Measurements from ENCODE around the gene PAWR. TPM values are rescaled to one million over a fixed set of nuclear protein-coding genes. Genes with fewer than 3 reads are reported as not detected.
"Not testable (repeated sequence)": the region's sequence is repeated elsewhere in the genome, so short reads cannot be mapped to it uniquely, and the experiment has no call there.

PAWR gene
- total RNA-seq, 2 donors from 2014 or later: 23.7 to 26.1 TPM

DNA sequence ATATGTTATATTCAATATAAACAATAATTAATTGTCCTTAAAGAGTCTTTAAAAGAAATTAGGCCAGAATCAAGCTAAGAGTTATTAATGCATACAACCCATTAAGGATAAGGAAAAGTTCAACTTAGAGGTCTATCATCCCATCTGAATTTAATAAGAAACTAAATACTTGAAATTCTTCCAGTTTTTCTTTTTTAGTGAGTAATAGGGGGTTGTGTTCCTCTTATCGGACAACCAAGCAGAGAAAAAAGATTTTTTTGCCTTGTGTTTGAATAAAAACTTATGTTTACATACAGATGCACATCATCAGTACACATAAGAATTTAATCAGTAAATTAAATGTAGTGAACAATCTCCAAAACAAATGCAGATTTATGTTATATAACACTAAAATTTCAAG lies 32.5 kb downstream of the PAWR start:
- DNase-seq (no peak), ATAC-seq (no peak)
- intact Hi-C loops (cut with DNase I): no loop called here

DNA sequence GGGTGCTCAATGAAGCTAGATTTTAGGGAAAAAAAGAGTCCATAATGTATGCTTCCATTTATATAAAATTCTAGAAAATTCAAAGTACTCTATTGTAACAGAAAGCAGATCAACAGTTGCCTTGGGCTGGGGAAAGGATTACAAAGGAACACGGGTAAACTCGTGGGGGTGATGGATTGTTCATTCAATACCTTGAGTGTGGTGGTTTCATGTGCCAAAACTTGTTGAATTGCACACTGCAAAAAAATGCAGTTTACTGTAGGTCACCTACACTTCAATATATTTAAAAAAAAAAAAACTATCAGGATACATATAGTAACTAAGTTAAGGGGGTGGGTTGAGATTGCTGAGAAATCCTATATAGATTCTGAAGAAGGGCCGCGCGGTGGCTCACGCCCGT lies 33.6 kb downstream of the PAWR start:
- ATAC-seq: no peak
- intact Hi-C loops (cut with DNase I): no loop called here
- no peak for DNase-seq

DNA sequence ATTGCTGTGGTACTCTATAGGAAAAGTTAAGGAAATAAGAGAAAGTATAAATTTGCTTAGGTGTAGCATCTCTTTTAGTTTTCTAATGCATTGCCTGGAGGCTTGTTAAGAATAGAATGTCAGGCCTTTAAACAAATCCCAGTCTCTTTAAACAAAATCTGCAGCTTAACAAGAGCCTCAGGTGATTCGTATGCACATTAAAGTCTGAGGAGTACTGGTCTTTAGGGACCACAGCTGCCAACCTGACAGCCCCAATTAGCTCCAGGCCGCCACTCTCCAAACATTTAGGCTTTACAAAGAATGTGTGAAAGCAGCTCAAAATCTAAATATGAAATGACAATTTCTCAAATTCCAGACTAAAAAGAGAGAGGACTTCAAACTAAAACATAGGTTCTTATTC lies 35.7 kb downstream of the PAWR start:
- intact Hi-C loops (cut with DNase I): no loop called here
- DNase-seq: no peak

DNA sequence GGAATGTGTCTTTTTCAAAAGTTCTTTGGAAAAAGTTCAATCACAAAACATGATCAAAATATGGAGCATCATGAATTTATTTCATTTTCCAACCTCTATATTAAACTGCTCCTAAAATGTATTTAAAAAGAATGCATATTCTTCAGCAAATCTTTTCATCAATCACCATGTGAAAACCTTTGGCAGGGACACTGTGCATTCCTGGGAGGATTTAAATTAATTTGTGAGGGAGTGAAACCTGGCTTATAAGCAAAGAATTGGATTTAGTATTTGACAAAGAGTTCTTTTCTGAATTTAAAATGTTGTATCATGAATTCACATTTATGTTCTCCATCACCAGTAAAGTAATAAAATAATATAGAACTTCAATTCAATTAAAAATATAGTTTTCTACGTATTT lies 38.2 kb downstream of the PAWR start:
- no peak for DNase-seq
- intact Hi-C loops (cut with DNase I): no loop called here

More for the DNA sequence above, 35.7 kb downstream of the PAWR start:
- ATAC-seq: no peak

DNA sequence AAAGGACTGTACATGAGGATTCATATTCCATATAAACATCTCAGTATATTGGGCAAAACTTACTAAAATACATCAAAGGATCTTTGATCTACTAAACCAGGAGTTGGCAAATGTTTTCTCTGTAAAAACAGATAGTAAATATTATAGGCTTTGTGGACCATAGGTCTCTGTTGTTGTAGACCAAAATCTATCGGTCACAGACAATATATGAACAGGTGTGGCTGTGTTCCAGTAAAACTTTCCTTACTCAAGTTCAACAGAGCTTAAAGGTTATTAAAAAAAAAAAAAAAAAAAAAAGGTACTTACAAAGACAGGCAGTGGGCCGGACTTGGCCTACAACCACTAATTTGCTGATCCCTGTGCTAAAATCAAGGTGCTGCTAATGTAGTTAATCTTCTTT lies 40.3 kb downstream of the PAWR start:
- DNase-seq (no peak), ATAC-seq (no peak)
- intact Hi-C loops (cut with DNase I): no loop called here

More for the DNA sequence above, 38.2 kb downstream of the PAWR start:
- ATAC-seq: no peak

DNA sequence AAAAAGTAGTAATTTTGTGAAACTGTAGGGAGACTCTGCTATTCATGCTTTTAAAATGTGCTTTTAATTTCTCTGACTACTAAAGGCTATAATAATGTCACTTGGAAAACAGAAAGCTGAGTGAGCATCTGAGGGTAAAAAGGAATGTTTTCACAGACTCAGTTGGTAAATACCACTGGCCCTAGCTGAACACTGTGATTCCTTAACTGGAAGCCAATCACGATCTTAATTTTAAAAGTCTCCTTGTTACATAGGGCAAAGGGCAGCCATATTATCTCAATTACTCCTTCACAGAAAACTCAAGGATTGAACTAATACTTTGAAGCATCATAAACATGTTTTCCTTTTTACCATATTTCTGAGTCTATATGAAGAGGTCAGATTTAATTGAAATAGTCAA lies 41.9 kb downstream of the PAWR start:
- ATAC-seq: no peak
- intact Hi-C loops (cut with DNase I): loop anchor here in 1 of 2 donors (10.0 kb wide), 1 partner anchor 54 kb away; no protein-coding TSS in a partner anchor

DNA sequence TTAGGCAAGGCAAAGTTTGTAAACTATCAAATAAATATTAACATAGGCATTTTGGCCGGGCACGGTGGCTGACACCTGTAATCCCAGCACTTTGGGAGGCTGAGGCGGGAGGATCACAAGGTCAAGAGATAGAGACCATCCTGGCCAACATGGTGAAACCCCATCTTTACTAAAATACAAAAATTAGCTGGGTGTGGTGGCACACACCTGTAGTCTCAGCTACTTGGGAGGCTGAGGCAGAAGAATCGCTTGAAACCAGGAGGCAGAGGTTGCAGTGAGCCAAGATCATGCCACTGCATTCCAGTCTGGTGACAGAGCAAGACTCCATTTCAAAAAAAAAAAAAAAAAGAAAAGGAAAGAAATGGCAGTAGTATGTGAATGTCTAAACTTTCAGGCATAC lies 43.9 kb downstream of the PAWR start:
- not testable (repeated sequence) for ATAC-seq, DNase-seq
- intact Hi-C loops (cut with DNase I): loop anchor here in 1 of 2 donors (10.0 kb wide), 1 partner anchor 52 kb away; no protein-coding TSS in a partner anchor

More for the DNA sequence above, 41.9 kb downstream of the PAWR start:
- no peak for DNase-seq

DNA sequence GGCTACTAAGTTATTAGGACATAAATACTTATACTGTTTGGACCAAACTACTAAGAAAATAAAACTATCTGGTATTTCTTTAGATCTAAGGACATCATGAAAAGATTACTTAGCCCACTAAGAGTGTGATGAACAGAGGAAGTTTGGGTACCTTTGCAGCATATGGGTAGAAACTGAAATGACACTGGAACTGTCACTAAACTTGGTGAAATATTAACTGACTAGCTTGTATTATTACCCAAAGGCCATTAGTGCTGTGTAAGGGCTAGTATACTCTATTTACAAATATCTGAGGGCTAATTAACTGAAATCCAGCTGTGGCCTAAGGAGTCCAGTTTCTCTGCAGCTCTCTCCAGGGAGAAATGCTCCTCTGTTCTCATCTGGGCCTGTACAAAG lies 45.5 kb downstream of the PAWR start:
- no peak for ATAC-seq
- intact Hi-C loops (cut with DNase I): loop anchor here in 1 of 2 donors (10.0 kb wide), 1 partner anchor 50 kb away; no protein-coding TSS in a partner anchor
- no peak for DNase-seq

DNA sequence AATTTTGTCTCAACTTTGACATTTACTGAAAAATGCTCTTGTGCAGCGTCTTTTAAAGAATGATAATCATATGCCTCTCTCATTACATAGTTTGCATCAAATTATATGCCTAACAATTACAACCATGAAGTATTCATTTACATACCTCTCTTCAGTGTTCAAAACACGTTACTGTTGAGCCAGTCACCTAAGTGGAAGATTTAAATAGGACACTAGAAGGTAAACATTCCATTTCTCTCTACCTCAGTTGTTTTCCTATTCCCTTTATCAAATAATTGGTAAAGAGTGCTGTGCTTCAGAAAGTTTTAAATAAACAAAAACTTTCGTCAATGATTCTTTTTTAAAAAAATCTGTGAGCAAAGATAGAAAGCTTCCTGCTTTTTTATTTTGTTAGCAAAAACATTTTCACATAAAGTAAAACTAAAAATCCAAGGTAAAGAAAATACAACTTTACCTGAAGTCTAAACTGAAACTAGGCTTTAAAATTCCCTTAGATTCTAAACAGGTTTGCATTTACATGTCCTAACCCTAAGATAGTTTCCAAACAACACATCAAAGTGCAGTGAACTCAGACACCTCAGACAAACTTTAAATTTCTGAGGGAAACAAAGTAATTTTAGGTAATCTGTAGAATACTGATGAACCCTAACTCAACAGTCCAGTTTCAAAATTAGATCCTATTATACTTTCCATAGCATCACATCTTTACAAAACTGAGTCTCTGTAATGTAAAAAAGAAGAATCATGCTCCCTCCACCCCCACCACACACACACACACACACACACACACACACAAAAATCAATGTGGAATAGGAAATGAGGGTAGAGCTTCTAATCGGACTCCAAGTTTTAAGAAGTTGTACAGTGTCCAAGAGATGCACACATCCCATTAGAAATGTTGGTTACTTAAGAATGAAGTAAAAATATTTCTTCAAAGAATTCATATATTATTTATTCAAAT lies 46.2 kb downstream of the PAWR start:
- DNase-seq (no peak), ATAC-seq (no peak)
- intact Hi-C loops (cut with DNase I): loop anchor here in 1 of 2 donors (10.0 kb wide), 1 partner anchor 50 kb away; no protein-coding TSS in a partner anchor

DNA sequence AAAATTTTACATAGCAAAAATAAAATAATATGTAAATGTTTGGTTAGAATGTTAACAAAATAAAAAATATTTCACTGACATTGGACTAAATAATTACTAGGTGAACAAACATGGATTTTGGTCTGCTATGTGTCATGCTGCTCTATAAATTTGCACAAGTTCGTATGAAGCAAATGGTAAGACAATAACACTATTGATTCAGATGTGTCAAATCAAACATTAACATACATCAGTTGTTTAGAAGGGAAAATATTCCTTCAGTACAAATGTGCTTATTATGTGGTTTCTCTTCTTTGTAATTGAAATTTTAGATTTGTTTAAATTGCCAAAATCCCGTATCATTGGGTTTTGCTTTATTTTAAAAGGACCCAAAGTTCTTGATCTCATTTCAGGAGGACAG lies 46.9 kb downstream of the PAWR start:
- intact Hi-C loops (cut with DNase I): loop anchor here in 1 of 2 donors (10.0 kb wide), 1 partner anchor 49 kb away; no protein-coding TSS in a partner anchor
- ATAC-seq: no peak
- no peak for DNase-seq

DNA sequence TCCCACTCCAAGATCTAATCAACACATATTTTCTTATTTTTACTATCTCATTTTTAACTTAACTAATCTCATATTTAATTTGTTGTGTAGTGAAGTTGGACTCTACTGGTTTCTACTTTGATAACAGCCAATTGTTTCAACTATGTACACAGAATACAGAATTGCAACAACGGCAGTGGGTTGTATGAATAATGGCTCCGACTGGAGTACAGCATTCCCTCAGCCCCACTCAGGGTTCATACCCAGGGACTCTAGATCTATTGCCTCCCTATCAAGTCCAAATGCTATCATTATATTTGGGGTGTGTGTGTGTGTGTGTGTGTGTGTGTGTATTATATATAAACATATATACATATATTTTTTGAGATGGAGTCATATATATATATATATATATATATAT lies 52.3 kb downstream of the PAWR start:
- ATAC-seq: no peak
- intact Hi-C loops (cut with DNase I): no loop called here
- no peak for DNase-seq

DNA sequence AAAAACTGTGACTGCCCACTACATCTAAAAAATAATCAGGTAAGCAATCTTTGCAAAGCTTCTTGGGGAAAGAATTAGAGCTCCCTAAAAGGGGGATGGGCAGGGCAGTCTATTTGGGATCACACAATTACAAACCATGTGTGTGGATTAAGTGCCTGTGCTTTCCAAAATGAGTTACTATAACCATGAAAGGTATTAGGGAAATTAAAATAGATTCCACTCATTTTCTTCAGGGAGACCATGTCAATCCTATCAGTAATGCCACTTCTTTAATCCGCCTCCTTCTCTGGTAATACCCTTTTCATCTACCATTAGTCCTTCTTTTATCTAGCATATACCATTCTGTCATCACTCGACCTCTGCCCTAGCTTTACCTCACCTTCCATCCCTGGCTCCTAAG lies 53.7 kb downstream of the PAWR start:
- intact Hi-C loops (cut with DNase I): no loop called here
- ATAC-seq: no peak
- no peak for DNase-seq

DNA sequence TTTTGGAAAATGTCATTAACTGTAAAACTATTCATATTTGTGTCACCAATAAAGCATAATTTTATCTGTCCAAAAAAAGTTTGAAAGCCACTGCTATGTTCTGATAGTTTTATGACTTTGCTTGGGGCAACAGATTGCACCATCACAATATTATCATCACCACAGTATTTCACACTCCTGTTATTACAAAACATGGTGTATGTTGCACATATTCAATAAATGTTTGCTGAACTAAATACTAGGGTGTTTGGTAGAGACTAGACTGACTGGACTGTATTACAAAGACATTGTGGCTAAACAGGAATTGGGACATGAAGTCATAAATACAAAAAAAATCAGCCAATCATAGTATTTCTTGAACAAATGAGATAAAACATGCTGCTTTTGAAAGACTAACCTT lies 55.1 kb downstream of the PAWR start:
- intact Hi-C loops (cut with DNase I): no loop called here
- ATAC-seq (no peak), DNase-seq (no peak)

DNA sequence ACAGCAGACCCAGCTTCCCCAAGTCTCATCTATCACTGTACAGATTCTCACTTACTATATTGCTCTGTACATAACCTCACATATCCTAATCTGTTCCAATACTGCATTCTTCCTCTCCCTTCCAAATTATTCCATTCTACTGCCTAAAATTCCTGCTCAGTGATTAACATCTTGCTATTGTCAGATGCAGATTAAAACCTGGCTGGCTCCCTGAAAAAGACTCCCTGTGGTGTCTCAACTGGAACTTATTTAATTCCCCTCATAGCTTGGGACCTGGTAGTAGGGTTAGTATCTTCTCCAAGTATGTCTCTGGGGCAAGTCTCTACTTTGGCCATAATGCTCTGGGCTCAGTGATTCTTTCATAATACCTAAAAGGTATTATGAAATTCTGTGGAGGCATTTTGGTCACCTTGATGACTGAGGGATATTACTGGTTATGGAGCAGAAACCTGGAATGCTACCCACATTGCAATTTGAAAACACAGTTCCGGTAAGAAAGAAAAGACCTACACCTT lies 55.8 kb downstream of the PAWR start:
- intact Hi-C loops (cut with DNase I): no loop called here
- DNase-seq (no peak), ATAC-seq (no peak)

DNA sequence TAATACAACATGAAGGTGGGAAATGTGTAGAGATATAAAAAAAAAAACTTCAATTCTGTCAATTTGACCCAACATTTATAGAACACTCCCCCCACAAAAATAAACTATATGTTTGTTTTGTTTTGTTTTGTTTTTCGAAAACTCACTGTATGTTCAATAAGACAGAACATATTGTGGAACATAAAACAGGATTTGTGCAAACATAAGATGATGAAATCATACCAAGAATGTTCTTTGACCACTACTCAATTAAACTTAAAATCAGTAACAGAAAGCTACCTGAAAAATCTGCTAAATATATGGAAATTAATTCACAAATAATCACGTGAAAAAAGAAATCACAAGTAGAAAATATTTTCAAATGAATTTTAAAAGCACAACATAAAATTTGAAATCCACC lies 61.2 kb downstream of the PAWR start:
- DNase-seq (no peak), ATAC-seq (no peak)
- intact Hi-C loops (cut with DNase I): no loop called here

DNA sequence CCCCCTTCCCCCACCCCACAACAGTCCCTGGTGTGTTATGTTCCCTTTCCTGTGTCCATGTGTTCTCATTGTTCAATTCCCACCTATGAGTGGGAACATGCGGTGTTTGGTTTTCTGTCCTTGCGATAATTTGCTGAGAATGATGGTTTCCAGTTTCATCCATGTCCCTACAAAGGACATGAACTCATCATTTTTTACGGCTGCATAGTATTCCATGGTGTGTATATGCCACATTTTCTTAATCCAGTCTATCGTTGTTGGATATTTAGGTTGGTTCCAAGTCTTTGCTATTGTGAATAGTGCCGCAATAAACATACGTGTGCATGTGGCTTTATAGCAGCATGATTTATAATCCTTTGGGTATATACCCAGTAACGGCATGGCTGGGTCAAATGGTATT lies 64.0 kb downstream of the PAWR start:
- ATAC-seq; intact Hi-C loops (cut with DNase I); DNase-seq: not testable (repeated sequence)

DNA sequence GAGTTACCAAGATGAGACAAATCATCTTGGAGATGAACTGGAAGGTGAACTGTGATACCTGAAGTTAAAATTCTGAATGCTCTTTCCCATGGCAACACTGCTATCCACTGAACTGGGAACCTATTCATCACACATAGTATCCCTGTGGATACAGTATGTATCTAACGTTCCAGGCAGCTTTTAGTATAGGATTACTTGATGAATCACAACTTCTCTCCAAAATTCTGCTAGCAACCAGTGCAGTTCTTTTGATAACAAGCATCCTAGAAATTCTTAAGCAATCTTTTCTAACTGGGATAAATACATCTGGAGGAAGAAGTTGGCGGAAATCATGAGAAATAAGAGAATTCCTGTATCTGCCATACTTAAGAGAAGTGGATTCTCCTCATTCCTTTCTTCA lies 66.4 kb downstream of the PAWR start:
- intact Hi-C loops (cut with DNase I): no loop called here

DNA sequence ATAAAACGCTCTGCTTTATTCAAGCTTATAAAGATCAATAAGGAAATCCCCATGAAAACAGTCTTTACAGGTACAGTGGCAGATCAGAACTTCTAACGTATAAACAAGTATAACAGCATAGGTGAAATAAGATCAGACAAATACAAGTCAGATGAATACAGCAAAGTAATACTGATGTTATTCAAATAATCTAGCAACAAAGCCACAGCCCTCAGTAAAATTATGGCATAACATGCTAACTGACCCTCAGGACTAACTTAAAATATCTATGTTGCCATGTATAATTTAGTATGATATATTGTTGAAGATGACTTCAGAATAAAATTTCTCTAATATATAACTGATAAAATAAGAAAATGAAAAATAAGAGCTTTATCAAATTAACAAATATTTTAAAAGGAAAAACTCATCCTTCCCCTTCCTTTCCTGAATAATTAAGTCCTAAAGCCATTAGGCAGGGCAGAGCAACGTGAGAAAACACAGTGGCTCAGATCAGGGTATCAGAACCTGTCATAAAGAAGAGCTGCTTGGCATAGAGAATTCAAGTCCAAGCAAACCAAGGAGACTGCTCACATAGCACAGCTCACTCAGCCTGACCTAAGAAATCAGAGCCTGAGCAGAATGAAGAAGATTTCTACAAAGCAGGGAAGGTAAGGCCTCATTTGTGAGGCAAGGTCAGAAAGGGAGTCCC lies 70.7 kb downstream of the PAWR start:
- DNase-seq (no peak), ATAC-seq (no peak)
- intact Hi-C loops (cut with DNase I): no loop called here

More for the DNA sequence above, 66.4 kb downstream of the PAWR start:
- ATAC-seq: no peak
- no peak for DNase-seq

DNA sequence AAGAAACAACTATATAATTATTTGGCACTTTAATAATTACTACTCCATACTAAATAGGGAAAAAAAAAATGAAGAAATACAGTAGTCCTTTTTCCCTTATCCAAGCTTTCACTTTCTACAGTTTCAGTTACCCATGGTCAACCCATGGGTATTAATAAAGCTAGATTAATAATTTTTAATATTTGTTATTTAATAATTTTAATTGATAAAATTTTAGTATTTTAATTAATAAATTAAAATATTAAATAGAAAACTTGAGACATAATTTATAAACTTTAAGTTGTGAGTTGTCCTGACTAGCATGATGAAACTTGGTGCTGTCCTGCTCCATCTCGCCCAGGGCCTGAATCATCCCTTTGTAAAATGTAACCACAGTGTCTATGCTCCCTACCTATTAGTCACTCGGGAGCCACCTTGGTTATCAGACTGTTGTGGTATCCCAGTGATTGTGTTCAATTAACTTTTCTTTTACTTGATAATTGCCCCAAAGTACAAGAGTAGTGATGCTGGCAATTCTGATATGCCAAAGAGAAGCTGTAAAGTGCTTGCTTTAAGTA lies 71.8 kb downstream of the PAWR start:
- ATAC-seq: no peak
- intact Hi-C loops (cut with DNase I): no loop called here
- no peak for DNase-seq

DNA sequence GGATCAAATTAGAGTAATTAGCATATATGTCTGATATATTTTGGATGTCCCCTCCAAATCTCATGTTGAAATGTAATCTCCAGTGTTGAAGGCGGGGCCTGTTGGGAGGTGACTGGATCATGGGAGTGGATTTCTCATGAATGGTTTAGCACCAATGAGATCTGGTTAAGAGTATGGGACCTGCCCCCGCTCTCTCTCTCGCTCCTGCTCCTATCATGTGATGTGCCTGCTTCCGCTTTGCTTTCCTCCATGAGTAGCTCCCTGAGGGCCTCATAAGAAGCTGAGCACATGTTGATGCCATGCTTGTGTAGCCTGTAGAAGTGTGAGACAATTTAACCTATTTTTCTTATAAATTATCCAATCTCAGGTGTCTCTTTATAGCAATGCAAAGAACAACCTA lies 73.1 kb downstream of the PAWR start:
- DNase-seq: no peak
- intact Hi-C loops (cut with DNase I): no loop called here
- no peak for ATAC-seq

Measured in left cardiac atrium (tissue), 4 donors.